MM.1S (cell line): ENCODE results near the gene GABRD.

Experiments
- DNase-seq: peaks from one replicate; pipeline ENCODE4 v3.0.0-alpha.2; 2015
- H2AFZ ChIP-seq: fragments of 300-600 bp; sonication (generic); 2 replicates; pipeline ENCODE4 v1.6.0; 2016; ENCODE audit warnings: antibody characterized with exemption, low read length
- H3F3A ChIP-seq: fragments of 300-600 bp; sonication (generic); 2 replicates; pipeline ENCODE4 v1.6.1; 2016; ENCODE audit warnings: mild to moderate bottlenecking, antibody characterized with exemption, low read length, moderate library complexity, mixed read lengths; ENCODE audit not compliant: insufficient read depth
- H3K27ac ChIP-seq: fragments of 300-600 bp; sonication (generic); 2 replicates; pipeline ENCODE4 v1.5.1; 2016; ENCODE audit warnings: mild to moderate bottlenecking, low read length
- H3K27me3 ChIP-seq: fragments of 300-600 bp; sonication (generic); replicated peaks from 2 replicates; pipeline ENCODE4 v1.6.0; 2016; ENCODE audit warnings: low read length; ENCODE audit not compliant: insufficient read depth
- H3K36me3 ChIP-seq: fragments of 300-600 bp; sonication (generic); replicated peaks from 2 replicates; pipeline ENCODE4 v1.6.1; 2016; ENCODE audit warnings: mild to moderate bottlenecking, low read length, mixed read lengths; ENCODE audit not compliant: insufficient read depth
- H3K4me1 ChIP-seq: fragments of 300-600 bp; sonication (generic); 2 replicates; pipeline ENCODE4 v1.6.1; 2016; ENCODE audit warnings: low read length, mixed read lengths
- H3K4me2 ChIP-seq: fragments of 300-600 bp; sonication (generic); 2 replicates; pipeline ENCODE4 v1.6.0; 2016; ENCODE audit warnings: low read depth, low read length
- H3K4me3 ChIP-seq: fragments of 300-600 bp; sonication (generic); 2 replicates; pipeline ENCODE4 v1.5.1; 2016; ENCODE audit warnings: low read length, mixed read lengths
- H3K79me2 ChIP-seq: fragments of 300-600 bp; sonication (generic); 2 replicates; pipeline ENCODE4 v1.6.1; 2016; ENCODE audit warnings: mixed run types, low read length, mixed read lengths
- H3K9ac ChIP-seq: fragments of 300-600 bp; sonication (generic); 2 replicates; pipeline ENCODE4 v1.6.1; 2016; ENCODE audit warnings: low read length, mixed read lengths
- H3K9me2 ChIP-seq: fragments of 300-600 bp; sonication (generic); replicated peaks from 2 replicates; pipeline ENCODE4 v1.6.1; 2016; ENCODE audit warnings: mild to moderate bottlenecking, low read length, mixed read lengths; ENCODE audit not compliant: insufficient read depth
- H3K9me3 ChIP-seq: fragments of 300-600 bp; sonication (generic); replicated peaks from 2 replicates; pipeline ENCODE4 v1.6.1; 2016; ENCODE audit warnings: mild to moderate bottlenecking, low read length, mixed read lengths; ENCODE audit not compliant: insufficient read depth
- H4K20me1 ChIP-seq: fragments of 300-600 bp; sonication (generic); 2 replicates; pipeline ENCODE4 v1.6.1; 2016; ENCODE audit warnings: mild to moderate bottlenecking, low read length, moderate library complexity, mixed read lengths; ENCODE audit not compliant: insufficient read depth
- CTCF ChIP-seq: fragments of 300-600 bp; sonication (generic); IDR thresholded peaks from 2 replicates; pipeline ENCODE4 v1.5.1; 2016; ENCODE audit warnings: antibody characterized with exemption, low read length, mixed read lengths
- EZH2 ChIP-seq: fragments of 300-600 bp; sonication (generic); optimal IDR thresholded peaks from 2 replicates; pipeline ENCODE3; 2017; ENCODE audit warnings: low read depth, mild to moderate bottlenecking, antibody characterized with exemption, low read length, mixed read lengths
- EZH2phosphoT487 ChIP-seq: fragments of 300-600 bp; sonication (generic); IDR thresholded peaks from 2 replicates; pipeline ENCODE4 v1.6.1; 2018; ENCODE audit warnings: antibody characterized with exemption, low read length

GABRD gene

GRCh38 chr1:2003541-2004131 is 15.5 kb upstream of the GABRD start, which contains the start of gene CFAP74:
Gene CFAP74 (minus strand): TSS chr1:2003786. CDS start chr1:1990956, 12,830 bp downstream.
- Histone ChIP-seq H4K20me1 (no peaks in the 10 kb centered on the region), H3K27ac (no peak within 1 kb of the TSS), H3K9ac (no peak within 1 kb of the TSS), H2AFZ (no peak within 1 kb of the TSS), H3K9me2 (no peaks in the 10 kb centered on the region), H3K4me2 (no peak within 1 kb of the TSS), H3K79me2 (no peaks in the 10 kb centered on the region), H3K9me3 (no peaks in the 10 kb centered on the region), H3K4me3 (no peak within 1 kb of the TSS), H3K4me1 (no peaks in the 10 kb centered on the region), H3F3A (no peaks in the 10 kb centered on the region), H3K27me3 (peaks cover 89% of the 10 kb centered on the region), H3K36me3 (no peaks in the 10 kb centered on the region)
- no peak for TF ChIP-seq CTCF
- TF ChIP-seq EZH2: no peak
- no peak for TF ChIP-seq EZH2phosphoT487
- no peak for DNase-seq

GRCh38 chr1:2004856-2005255 is 14.3 kb upstream of the GABRD start:
- peaks cover 90% of the 10 kb centered on the region for H3K27me3 ChIP-seq
- no peak overlapping the region for H2AFZ ChIP-seq
- no peaks in the 10 kb centered on the region for H3K79me2 ChIP-seq
- no peaks in the 10 kb centered on the region for H3K9me2 ChIP-seq
- no peaks in the 10 kb centered on the region for H3K9me3 ChIP-seq
- H3F3A ChIP-seq: no peaks in the 10 kb centered on the region
- no peaks in the 10 kb centered on the region for H4K20me1 ChIP-seq
- no peak overlapping the region for H3K27ac ChIP-seq
- no peak for DNase-seq
- no peak overlapping the region for H3K9ac ChIP-seq
- no peaks in the 10 kb centered on the region for H3K36me3 ChIP-seq
- no peak overlapping the region for H3K4me3 ChIP-seq
- no peaks in the 10 kb centered on the region for H3K4me1 ChIP-seq
- no peak overlapping the region for H3K4me2 ChIP-seq
- no peak for TF ChIP-seq CTCF
- no peak for TF ChIP-seq EZH2
- no peak for TF ChIP-seq EZH2phosphoT487

GRCh38 chr1:2009101-2010053 is 9.8 kb upstream of the GABRD start:
- Histone ChIP-seq H3K79me2 (no peaks in the 10 kb centered on the region), H3K4me2 (no peak overlapping the region)

More at GRCh38 chr1:2009101-2010053, 9.8 kb upstream of the GABRD start:
- peaks cover 95% of the 10 kb centered on the region for H3K27me3 ChIP-seq
- no peaks in the 10 kb centered on the region for H3K4me1 ChIP-seq
- H3K9ac ChIP-seq: no peak overlapping the region
- H3K4me3 ChIP-seq: no peak overlapping the region
- no peak for DNase-seq
- no peak overlapping the region for H2AFZ ChIP-seq
- H3K27ac ChIP-seq: no peak overlapping the region
- H3K9me2 ChIP-seq: no peaks in the 10 kb centered on the region
- H4K20me1 ChIP-seq: no peaks in the 10 kb centered on the region
- H3K36me3 ChIP-seq: no peaks in the 10 kb centered on the region
- no peaks in the 10 kb centered on the region for H3F3A ChIP-seq
- no peaks in the 10 kb centered on the region for H3K9me3 ChIP-seq
- TF ChIP-seq EZH2phosphoT487 (no peak), EZH2 (no peak), CTCF (no peak)
